ENCODE results near the gene VIT. TPM values are rescaled to one million over a fixed set of nuclear protein-coding genes. Genes with fewer than 3 reads are reported as not detected.

Gene VIT
- total and polyA plus RNA-seq, 4 donors, result 0.07 to 0.17 (median 0.09) TPM; not detected in 1

GRCh38 chr2:36670881-36671595 is 25.5 kb upstream of the VIT start (continued):
- no peak for TF ChIP-seq REST (IDR thresholded peaks at IDR 0.05)

GRCh38 chr2:36671731-36672130 is 24.8 kb upstream of the VIT start:
- Histone ChIP-seq H3K36me3 (ENCODE audit: control insufficient read depth in 4 of 4, insufficient read depth in 3 of 4, low read depth in 1 of 4, low read length in 3 of 4) (no peaks in the 10 kb centered on the region), H3K9me3 (ENCODE audit: control insufficient read depth in 4 of 4, low read length in 3 of 4) (no peaks in the 10 kb centered on the region), H3K4me1 (ENCODE audit: control insufficient read depth in 4 of 4, insufficient read depth in 4 of 4, low read length in 3 of 4) (no peaks in the 10 kb centered on the region), H3K27ac (ENCODE audit: low read depth in 1 of 2, low read length in 2 of 2) (no peak overlapping the region), H3K4me3 (ENCODE audit: low read depth in 1 of 3, low read length in 3 of 3) (no peak overlapping the region), H3K27me3 (ENCODE audit: control insufficient read depth in 4 of 4, insufficient read depth in 4 of 4, low read length in 3 of 4) (no peaks in the 10 kb centered on the region), H3K9ac (ENCODE audit: low read depth in 1 of 2, low read length in 2 of 2) (no peak overlapping the region)
- no peak for TF ChIP-seq HNF4A (conservative IDR thresholded peaks at IDR 0.05)
- no peak for TF ChIP-seq NR2F2 (IDR thresholded peaks at IDR 0.05)
- TF ChIP-seq EGR1 (IDR thresholded peaks at IDR 0.05; ENCODE audit: low read depth in 2 of 2), result no peak
- TF ChIP-seq HNF4G (IDR thresholded peaks at IDR 0.05), result no peak
- no peak for TF ChIP-seq FOXA2 (IDR thresholded peaks at IDR 0.05)
- TF ChIP-seq ATF3 (IDR thresholded peaks at IDR 0.05), result no peak
- no peak for TF ChIP-seq FOXA1 (IDR thresholded peaks at IDR 0.05)
- no peak for TF ChIP-seq RAD21 (IDR thresholded peaks at IDR 0.05)
- no peak for TF ChIP-seq REST (IDR thresholded peaks at IDR 0.05)
- no peak for TF ChIP-seq ZBTB33 (IDR thresholded peaks at IDR 0.05)
- TF ChIP-seq RXRA (IDR thresholded peaks at IDR 0.05), result no peak
- 94% methylated on average over 2 of the region's 2 CpGs for WGBS
- DNase-seq (ENCODE audit: low spot score), result no peak

Data from liver (tissue), 9 donors.